GM19438 (cell line): ENCODE results near the gene LINC00305.

Experiments used
- ATAC-seq: cut with Tn5 transposase; IDR thresholded peaks from one replicate; pipeline ENCODE4 v1.9.1; 2021; ENCODE audit warnings: low read depth; ENCODE audit not compliant: unreplicated experiment

The LINC00305 gene

DNA sequence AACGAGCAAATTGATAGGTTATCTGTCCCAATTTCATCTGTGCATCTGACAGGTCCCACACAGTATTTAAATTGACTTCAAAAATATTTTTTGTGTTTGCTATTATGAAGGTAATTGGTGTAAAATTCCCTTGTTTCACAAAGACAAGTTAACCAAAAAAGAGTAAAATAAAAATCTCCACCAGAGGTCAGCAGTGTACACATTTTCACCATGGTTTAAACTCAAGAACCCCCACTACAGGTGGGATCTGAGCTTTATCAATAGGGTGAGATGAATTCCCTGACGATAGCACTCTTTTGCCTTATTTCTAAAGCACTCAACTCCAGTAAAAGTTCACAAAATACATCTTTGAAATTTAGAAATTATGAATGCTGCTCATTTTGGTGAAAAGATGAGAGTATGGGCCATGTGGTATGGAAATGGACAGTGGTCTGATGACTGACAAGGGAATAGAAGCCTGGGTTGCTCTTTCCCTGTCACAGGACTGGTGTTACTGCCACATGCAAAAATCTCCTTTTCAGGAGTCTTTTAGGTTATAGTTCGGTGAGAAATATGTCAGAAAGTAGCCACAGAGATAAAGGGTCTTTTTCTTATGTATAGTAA, 111.0 kb downstream of the LINC00305 start:
- no peak for ATAC-seq

DNA sequence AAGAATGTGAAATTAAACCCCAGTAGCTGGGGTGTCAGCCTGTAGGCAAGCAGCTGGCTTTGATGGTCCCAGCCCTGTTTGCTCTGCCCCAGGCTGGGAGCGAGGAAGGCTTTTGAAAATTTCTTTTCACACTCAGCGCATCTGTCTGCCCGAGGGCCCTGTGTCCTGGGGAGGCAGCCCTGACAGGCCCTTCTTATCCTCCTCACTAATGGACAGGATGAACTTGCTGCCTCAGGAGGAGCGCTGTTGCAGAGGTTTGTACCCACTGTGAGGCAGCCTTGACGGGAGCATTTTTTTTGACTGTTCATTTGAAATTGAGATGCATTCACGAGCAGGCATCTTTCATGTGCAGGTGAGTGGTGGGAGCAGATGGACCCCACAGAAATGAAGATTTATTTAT, 116.6 kb downstream of the LINC00305 start:
- ATAC-seq, result no peak

DNA sequence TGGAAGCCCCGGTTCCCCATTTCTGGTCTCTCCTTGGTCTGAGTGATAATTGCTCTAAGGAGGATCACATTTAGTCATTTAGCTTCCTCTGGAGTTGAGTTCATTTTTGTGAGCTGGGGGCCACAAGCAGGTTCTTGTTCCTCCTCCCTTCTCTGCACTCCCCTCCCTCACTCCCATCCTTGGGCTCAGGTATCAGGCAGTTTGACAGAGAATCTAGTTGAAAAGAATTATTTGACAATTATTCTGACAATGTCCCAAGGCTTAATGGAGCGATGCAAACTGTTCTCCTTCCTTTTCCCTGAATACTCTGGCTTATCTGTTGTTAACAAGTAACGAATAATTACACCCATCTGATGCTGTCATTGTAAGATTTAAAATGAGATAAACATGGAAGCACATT, 117.5 kb downstream of the LINC00305 start:
- ATAC-seq, result no peak
